ENCODE measurements around the gene SELE. TPM values are rescaled to one million over a fixed set of nuclear protein-coding genes. Genes with fewer than 3 reads are reported as not detected.

The SELE gene
- total RNA-seq, 4 donors from 2014 or later = 0.06 to 15.7 (median 1.5) TPM

DNA sequence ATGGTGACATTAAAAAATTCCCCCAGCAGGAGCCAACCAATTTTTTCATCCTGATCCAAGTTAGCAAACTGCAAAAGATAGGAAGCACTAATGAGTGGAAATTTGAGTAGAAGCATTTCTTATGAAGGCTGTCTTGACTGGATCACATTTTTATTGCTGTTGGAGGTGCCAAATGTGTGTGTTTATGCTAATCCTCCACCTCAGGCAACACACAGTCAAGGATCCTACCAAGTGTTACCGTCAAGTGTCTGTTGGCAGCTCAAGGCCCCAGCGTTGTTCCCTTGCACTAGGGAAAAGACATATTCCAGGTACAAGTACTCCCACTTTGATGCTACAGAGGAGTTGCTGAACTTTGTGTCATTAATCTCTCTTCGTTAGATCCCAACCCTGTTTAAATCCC, 42.6 kb upstream of the SELE start:
- intact Hi-C loops (cut with DNase I) = no loop called here
- H3K4me3 ChIP-seq = no peak overlapping the region
- TF ChIP-seq POLR2A (IDR thresholded peaks at IDR 0.05; ENCODE audit: low read depth) = no peak
- no peak for TF ChIP-seq EP300 (IDR thresholded peaks at IDR 0.05)
- TF ChIP-seq, protein P1, sequence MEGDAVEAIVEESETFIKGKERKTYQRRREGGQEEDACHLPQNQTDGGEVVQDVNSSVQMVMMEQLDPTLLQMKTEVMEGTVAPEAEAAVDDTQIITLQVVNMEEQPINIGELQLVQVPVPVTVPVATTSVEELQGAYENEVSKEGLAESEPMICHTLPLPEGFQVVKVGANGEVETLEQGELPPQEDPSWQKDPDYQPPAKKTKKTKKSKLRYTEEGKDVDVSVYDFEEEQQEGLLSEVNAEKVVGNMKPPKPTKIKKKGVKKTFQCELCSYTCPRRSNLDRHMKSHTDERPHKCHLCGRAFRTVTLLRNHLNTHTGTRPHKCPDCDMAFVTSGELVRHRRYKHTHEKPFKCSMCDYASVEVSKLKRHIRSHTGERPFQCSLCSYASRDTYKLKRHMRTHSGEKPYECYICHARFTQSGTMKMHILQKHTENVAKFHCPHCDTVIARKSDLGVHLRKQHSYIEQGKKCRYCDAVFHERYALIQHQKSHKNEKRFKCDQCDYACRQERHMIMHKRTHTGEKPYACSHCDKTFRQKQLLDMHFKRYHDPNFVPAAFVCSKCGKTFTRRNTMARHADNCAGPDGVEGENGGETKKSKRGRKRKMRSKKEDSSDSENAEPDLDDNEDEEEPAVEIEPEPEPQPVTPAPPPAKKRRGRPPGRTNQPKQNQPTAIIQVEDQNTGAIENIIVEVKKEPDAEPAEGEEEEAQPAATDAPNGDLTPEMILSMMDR (IDR thresholded peaks at IDR 0.05) = no peak
- TF ChIP-seq POLR2AphosphoS5 (IDR thresholded peaks at IDR 0.05) = no peak

DNA sequence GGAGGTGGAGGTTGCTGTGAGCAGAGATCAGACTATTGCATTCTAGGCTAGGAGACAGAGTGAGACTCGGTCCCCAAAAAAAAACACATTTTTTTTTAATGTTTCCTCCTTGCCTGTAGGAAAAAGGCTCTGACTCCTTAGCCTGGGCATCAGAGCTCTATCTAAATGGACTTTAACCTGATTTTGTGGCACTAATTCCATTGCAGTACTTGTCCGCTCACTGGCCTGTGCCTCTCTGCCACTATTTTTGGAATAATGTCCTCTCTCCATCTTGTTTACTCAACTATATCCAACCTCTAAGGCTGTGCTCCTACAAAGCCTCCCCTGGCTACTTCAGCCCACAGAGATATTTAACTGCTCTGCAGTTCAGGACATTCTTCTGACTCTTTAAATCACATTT, 34.3 kb upstream of the SELE start:
- H3K4me3 ChIP-seq = no peak overlapping the region
- no peak for DNase-seq (ENCODE audit: extremely low spot score)
- no peak overlapping the region for H3K27ac ChIP-seq (replicated peaks in 1 of 4)
- intact Hi-C loops (cut with DNase I) = no loop called here
- no peaks in the 10 kb centered on the region for H3K27me3 ChIP-seq
- H3K36me3 ChIP-seq = no peaks in the 10 kb centered on the region
- 90% methylated on average over 2 of the region's 2 CpGs for WGBS
- H3K4me1 ChIP-seq = no peaks in the 10 kb centered on the region
- H3K9me3 ChIP-seq = no peaks in the 10 kb centered on the region
- no peak for TF ChIP-seq POLR2AphosphoS5 (IDR thresholded peaks at IDR 0.05)
- TF ChIP-seq POLR2A (IDR thresholded peaks at IDR 0.05; ENCODE audit: low read depth) = no peak
- no peak for TF ChIP-seq EP300 (IDR thresholded peaks at IDR 0.05)
- TF ChIP-seq, protein P1 (IDR thresholded peaks at IDR 0.05) = no peak

More for the DNA sequence above, 42.6 kb upstream of the SELE start:
- H3K27me3 ChIP-seq = no peaks in the 10 kb centered on the region
- H3K4me1 ChIP-seq = no peaks in the 10 kb centered on the region
- H3K9me3 ChIP-seq = no peaks in the 10 kb centered on the region
- WGBS = 65% methylated on average over 3 of the region's 3 CpGs
- H3K27ac ChIP-seq (replicated peaks in 1 of 4) = no peak overlapping the region
- no peak for DNase-seq (ENCODE audit: extremely low spot score)
- H3K36me3 ChIP-seq = no peaks in the 10 kb centered on the region

DNA sequence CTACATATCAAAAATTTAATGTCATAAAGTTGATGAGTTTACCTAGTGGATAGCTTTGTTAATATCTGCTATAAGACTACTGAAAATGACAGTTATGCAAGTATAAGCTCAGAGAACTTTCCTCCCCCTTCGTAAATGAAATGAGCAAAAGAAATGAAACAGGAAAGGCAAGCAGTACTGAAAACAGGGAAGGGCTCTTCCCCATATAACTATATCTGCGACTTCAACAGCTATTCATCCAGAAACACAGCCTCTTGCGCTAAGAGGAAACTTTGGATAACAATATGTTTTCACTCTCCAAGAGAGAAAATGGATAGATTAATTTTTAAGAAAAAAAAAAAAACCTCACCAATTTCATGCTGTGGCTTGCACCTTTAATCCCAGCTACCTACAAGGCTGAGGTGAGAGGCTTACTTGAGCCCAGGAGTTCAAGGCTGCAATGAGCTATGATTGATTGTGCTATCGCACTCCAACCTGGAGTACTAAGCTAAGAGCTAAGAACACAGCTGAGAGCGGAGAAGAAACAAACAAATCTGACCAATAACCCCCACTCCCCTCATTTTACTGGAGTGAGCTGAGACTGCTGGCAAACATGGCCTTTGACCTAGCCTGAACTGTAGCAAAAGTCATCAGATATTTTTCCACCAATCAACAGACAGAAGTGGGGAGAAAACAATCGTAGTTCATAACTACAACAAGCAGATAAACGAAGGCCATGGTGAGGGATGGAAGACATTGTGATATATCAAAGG, 31.9 kb upstream of the SELE start:
- TF ChIP-seq POLR2AphosphoS5 (IDR thresholded peaks at IDR 0.05) = no peak
- TF ChIP-seq, protein P1 (IDR thresholded peaks at IDR 0.05) = no peak
- TF ChIP-seq POLR2A (IDR thresholded peaks at IDR 0.05; ENCODE audit: low read depth) = no peak
- TF ChIP-seq EP300 (IDR thresholded peaks at IDR 0.05) = no peak
- Histone ChIP-seq H3K4me3 (no peak overlapping the region), H3K27me3 (no peaks in the 10 kb centered on the region), H3K9me3 (no peaks in the 10 kb centered on the region), H3K36me3 (no peaks in the 10 kb centered on the region), H3K27ac (replicated peaks in 1 of 4) (no peak overlapping the region), H3K4me1 (no peaks in the 10 kb centered on the region)
- intact Hi-C loops (cut with DNase I) = no loop called here
- 61% methylated on average over 7 of the region's 7 CpGs for WGBS
- no peak for DNase-seq (ENCODE audit: extremely low spot score)

DNA sequence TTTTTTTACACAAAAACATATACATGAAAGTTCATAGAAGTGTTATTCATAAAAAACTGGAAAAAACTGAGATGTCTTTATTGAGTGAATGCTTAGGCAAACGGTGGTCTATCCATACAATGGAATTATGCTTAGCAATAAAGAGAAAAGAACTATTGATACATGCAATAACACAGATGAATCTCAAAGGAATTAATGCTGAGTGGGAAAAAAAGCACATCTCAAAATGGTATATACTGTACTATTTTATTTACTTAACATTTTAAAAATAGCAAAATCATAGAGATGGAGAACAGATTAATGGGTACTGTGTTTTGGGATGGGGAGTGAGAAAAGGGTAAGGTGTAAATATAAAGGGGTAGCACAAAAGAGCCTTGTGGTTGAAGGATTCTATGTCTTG, 31.0 kb upstream of the SELE start:
- Histone ChIP-seq H3K4me3 (no peak overlapping the region), H3K27me3 (no peaks in the 10 kb centered on the region), H3K36me3 (no peaks in the 10 kb centered on the region), H3K27ac (replicated peaks in 1 of 4) (no peak overlapping the region), H3K4me1 (no peaks in the 10 kb centered on the region), H3K9me3 (no peaks in the 10 kb centered on the region)
- no peak for DNase-seq (ENCODE audit: extremely low spot score)
- intact Hi-C loops (cut with DNase I) = no loop called here
- TF ChIP-seq POLR2A (IDR thresholded peaks at IDR 0.05; ENCODE audit: low read depth) (no peak), POLR2AphosphoS5 (IDR thresholded peaks at IDR 0.05) (no peak)
- WGBS = 82% methylated on average over 1 of the region's 1 CpG

DNA sequence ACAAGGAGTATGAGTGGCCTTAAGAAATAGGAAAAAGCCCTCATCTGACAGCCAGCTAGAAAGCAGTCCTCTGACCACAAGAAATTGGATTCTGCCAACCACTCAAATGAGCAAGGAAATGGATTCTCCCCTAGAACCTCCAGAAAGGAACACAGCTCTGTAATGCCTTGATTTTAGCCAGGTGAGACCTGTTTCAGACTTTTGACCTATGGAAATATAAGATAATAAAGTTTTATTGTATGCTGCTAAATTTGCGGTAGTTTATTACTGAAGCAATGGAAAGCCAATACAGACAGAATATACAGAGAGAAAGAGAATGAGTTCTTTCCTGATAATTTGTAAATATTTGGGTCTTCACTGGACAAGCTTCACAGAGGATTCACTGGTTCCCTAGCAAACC, 28.8 kb upstream of the SELE start:
- no peaks in the 10 kb centered on the region for H3K36me3 ChIP-seq
- no peak for TF ChIP-seq EP300 (IDR thresholded peaks at IDR 0.05)
- TF ChIP-seq, protein P1 (IDR thresholded peaks at IDR 0.05) = no peak
- no peak for TF ChIP-seq POLR2A (IDR thresholded peaks at IDR 0.05; ENCODE audit: low read depth)
- TF ChIP-seq POLR2AphosphoS5 (IDR thresholded peaks at IDR 0.05) = no peak
- 90% methylated on average over 1 of the region's 1 CpG for WGBS

More for the DNA sequence above, 28.8 kb upstream of the SELE start:
- intact Hi-C loops (cut with DNase I) = no loop called here
- Histone ChIP-seq H3K27me3 (no peaks in the 10 kb centered on the region), H3K27ac (replicated peaks in 1 of 4) (no peak overlapping the region), H3K4me1 (no peaks in the 10 kb centered on the region), H3K9me3 (no peaks in the 10 kb centered on the region), H3K4me3 (no peak overlapping the region)
- DNase-seq (ENCODE audit: extremely low spot score) = no peak

All from esophagus muscularis mucosa (tissue), 4 donors.